Thoracic aorta endothelial cell (primary cell): ENCODE data around the gene EHBP1L1. TPM values are rescaled to one million over a fixed set of nuclear protein-coding genes. Genes with fewer than 3 reads are reported as not detected.

Experiments
- small RNA-seq: library from RNA; depleted of rRNA; stranded (forward); fragments of <200 nt; gene quantifications from one replicate; pipeline ENCODE3, GENCODE V24; 2012
- total RNA-seq: library from RNA; depleted of rRNA; stranded (reverse); fragments of >200 nt; gene quantifications from 2 replicates; pipeline ENCODE4 v1.2.3, GENCODE V29; 2012

The EHBP1L1 gene
- total RNA-seq: 21.0 and 27.2 TPM in 2 replicates

DNA sequence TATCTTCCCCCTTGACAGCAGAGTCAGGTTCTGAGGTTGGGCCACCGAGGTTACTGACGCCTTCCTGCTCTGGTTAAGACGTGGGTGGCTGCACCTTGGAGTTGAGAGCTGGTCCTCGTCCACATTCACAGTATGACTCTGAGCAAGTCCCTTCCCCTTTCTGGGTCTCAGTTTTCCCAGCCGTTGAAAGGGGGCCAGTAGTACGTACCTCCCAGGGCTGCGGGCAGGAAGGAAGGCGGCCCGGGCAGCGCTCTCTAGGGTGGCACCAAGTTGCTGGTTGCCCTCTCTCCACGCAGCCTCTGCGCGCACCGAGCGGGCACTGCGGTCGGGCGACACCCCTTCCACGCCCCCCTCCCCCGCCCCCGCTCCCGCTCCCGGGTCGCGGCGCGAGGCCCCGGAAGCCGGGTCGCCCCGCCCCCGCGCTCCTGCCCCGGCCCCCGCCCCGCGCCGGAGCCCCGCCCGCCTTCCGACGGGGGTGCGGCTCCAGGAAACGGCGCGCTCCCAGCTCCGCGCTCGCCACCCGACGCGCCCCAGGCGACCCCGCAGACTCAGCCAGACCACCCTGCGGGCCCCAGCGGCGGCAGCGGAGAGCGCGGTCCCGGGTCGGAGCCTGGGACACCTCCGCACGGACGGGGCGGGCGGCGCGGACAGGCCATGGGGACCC lies at the start of gene EHBP1L1:
Gene EHBP1L1 (plus strand): TSS at position 486 of the 664 bp plus-strand sequence. CDS start 250 bp downstream, outside the sequence.

DNA sequence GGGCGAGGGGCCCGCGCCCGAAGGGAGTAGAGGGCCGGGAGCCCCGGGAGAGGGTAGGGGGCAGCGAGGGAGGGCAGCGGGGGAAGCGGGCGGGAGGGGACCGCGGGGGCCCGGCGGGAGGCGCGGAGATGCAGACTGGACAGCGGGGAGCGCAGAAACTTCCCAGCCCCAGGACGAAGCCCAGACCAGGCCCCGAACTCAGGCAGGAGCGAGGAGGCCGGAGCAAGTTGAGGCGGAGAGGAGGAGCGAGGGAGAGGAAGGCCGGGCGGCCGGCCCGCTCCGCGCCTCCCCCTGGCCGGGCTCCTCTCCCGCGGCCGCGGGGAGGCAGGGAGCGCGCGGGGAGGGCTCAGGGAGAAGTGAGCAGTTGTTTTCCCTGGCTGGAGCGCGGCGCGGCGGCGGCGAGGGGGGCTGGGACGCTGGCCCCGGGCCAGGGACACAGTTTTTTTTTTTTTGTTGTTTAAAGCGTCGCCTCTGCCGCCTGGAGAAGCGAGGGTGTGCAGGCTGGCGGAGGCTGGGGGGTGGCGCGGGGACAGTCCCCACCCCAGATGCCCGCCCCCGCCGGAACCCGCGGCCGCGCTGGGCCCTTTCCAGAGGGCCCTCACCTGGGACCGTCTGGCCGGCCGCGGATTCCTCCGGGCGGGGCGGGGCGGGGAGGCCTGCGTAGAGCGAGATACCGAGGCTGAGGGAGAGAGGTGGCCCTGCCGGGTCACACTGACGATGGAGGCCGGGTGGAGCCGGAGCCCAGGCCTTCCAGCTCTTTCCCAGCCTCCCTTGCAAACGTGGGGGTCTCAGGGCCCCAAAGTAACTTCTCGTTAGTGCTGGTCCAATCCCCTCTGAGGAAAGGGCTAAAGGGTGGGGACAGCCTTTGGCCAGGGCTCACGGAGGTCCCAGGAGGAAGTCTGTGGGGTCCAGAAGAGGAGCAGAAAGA lies 17.6 kb upstream of the EHBP1L1 start, which contains the start of gene LTBP3:
Gene LTBP3 (minus strand): TSS at position 358 of the 928 bp plus-strand sequence. CDS start 400 bp downstream, outside the sequence.

DNA sequence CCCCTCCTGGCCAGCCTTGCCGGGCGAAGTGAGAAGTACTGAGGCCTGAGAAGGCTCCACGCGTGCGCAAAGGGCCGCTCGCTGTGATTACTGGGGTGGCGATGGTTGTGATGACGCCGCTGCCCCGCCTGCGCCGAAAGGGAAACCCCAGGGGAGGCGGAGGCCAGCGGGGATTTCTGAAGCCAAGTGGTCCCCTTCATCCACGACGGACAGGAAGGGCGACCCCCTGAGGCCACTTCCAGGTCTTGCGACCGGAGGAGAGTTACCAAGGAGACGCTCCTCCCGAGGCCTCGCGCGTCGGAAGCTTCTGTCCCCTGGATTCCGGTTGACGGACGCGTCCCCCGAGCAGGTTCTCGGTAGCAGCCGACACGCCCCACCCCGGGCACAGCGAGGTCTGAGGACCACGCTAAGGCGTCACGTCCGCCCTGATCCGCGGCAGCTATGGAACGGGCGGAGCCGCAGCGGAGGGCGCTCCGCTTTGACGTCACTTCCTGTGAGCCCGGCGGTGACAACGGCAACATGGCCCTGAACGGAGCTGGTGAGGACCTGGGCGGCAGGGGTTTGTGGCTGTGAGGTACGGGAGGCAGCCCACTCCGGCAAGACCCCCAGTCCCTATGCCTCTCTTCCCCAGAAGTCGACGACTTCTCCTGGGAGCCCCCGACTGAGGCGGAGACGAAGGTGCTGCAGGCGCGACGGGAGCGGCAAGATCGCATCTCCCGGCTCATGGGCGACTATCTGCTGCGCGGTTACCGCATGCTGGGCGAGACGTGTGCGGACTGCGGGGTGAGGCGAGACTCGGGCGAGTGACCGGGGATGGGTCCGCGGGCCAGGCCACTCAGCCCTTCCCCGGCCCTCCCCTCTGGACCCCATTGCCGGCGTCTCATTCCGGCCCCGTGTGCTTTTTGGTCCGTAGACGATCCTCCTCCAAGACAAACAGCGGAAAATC lies 5.6 kb upstream of the EHBP1L1 start, which contains the start of gene ZNRD2:
Gene ZNRD2 (plus strand): TSS at position 505 of the 946 bp plus-strand sequence. CDS start 15 bp downstream, at position 520.

DNA sequence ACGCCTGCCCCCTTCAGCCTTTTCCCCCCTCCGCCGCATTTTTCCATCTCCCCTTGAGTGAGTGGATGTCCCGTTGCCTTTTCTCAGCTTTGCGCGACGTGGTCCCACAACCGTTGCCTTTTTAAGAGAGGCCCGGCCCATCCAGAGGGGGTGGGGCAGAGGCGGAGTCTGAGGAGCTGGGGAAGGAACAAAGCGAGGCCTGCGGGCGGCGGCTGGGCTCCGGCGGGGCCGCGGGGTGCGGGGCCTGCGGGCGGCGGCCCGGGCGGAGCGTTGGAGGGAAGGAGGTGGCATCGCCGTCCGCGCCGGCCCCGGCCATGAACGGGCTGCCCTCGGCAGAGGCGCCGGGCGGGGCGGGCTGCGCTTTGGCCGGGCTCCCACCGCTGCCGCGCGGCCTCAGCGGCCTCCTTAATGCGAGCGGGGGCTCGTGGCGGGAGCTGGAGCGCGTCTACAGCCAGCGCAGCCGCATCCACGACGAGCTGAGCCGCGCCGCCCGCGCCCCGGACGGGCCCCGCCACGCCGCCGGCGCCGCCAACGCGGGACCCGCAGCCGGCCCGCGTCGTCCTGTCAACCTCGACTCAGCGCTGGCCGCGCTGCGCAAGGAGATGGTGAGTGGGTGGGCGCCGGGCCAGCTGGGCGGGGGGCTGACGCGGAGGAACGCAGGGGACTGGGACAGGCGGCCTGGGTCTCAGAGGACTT lies 3.3 kb upstream of the EHBP1L1 start, which contains the start of gene FAM89B:
Gene FAM89B (plus strand): TSS at position 183 of the 696 bp plus-strand sequence. CDS start 132 bp downstream, at position 315.

DNA sequence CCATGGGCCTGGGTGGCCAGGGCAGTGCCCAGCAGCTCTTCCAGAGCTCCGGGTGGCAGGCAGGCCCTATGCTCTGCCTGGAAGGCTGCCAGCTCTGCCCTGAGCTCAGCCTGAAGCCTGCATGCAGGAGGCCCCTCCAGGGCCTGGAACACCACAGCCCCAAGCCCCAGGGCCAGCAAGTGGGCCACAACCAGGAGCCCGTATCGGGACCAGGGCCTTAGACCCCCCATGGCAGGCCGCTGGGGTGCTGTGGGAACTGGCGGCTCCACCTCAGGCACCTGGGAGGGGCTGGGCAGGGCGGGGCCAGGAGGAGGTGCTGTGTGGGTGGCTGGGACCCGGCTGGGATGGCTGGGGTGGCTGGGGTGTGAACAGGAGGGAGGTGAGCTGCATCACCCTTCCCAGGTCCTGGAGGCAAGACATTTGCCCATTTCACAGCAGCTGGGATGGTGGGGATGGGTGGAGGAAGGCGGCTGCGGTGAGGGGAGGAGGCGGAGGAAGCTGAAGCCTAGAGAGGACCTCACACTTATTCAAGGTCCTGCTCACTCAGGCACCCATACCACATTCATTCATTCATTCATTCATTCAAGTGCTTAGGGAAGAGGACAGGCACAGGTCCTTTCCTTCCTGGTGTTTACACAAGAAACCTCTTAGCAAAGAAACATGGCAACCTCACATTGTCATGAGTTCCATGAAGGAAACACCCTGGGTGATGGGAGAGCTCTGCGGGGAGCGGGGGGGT lies 19.9 kb downstream of the EHBP1L1 start, which contains the start of gene KCNK7:
Gene KCNK7 (minus strand): TSS at position 258 of the 739 bp plus-strand sequence. CDS start 28 bp downstream, at position 230.

DNA sequence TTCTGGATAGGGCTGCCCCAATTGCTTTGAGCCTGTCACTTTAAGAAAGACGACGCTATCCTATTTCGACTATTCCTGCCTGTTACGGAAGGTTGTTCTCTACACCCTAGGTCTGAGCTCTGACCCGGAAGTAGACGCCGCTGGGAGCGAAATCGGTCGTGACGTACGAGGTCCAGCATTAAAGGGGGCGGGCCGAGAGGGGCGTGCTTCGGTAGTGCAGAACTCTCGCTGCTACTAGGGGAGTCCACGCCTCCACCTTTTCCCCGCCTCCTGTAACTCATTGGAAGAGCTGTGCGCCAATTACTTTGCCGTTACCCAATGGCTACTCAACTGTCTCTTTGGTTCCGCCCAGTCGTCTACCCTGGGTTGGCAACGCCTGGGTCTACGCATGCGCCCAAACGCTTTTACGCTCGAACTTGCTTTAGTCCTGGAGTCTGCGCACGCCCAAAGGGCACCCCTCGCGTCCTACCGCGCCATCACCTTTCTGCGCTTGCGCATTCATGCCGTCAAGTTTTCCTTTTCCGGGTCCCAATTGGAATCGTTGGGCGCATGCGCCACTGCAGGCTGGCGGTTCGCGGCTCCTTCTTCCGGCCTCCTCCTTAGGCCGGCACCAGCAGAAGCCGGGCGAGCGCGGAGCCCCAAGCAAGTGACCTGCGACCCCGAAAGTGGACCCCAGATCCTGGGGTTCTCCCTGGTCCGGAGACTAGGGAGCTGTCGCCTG lies 39.5 kb downstream of the EHBP1L1 start, which contains the start of gene PCNX3:
Gene PCNX3 (plus strand): TSS at position 548 of the 721 bp plus-strand sequence. CDS start 536 bp downstream, outside the sequence.

DNA sequence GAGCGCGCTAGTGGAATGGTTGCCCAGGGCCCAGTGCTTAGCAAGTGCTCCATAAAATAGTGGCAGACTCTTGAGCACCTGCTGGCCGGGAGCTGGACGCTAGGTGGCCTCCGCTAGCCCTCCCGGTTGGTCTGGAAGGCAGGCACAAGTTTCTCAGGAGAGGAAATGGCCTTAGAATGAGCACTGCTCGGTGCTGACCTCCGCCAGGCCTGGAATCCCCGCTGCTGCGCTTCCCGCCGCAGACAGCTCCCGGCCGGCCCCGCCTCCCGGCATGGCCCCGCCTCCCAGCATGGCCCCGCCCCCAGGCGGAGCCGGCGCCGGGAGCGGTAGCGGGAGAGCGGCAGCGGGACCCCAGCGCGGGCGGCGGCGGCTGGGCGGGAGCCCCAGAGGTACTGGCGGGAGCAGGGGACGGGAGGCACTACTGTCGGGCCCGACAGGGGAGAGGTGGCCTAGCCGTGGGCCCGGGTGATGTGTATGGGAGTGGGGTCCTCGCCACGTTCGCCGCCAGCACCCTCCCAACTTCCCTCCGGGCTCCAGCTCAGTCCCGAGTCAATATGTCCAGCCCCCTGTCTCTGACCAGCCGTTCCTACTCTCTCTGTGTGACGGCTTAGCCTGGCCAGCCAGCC lies 62.1 kb downstream of the EHBP1L1 start, which contains the start of gene SIPA1:
Gene SIPA1 (plus strand): TSS at position 308 of the 626 bp plus-strand sequence. CDS start 2,821 bp downstream, outside the sequence.

Small RNA genes within 50 kb of the gene (small RNA-seq; reads per million reads assigned to genes)
- not detected for gene AP001362.1
- gene MIR4690: not detected

Other genes with a start within 250 kb of the EHBP1L1 start
- 45.1 and 49.1 TPM in 2 replicates for gene DPF2, start 242.2 kb upstream of the EHBP1L1 start, total RNA-seq
- 0.13 and 0.14 TPM in 2 replicates for gene TIGD3, start 221.3 kb upstream of the EHBP1L1 start, total RNA-seq
- gene SLC25A45, start 193.4 kb upstream of the EHBP1L1 start, total RNA-seq: 1.6 and 2.1 TPM in 2 replicates
- gene FRMD8, start 189.4 kb upstream of the EHBP1L1 start, total RNA-seq: 75.7 and 81.5 TPM in 2 replicates
- 374 and 513 TPM in 2 replicates for gene NEAT1, start 153.3 kb upstream of the EHBP1L1 start, total RNA-seq
- gene MALAT1, start 77.0 kb upstream of the EHBP1L1 start, total RNA-seq: 8,473 and 10,964 TPM in 2 replicates
- gene SCYL1, start 51.0 kb upstream of the EHBP1L1 start, total RNA-seq: 62.0 and 67.9 TPM in 2 replicates
- 20.5 and 26.1 TPM in 2 replicates for gene LTBP3, start 17.7 kb upstream of the EHBP1L1 start, total RNA-seq
- 45.3 and 55.4 TPM in 2 replicates for gene ZNRD2, start 5.6 kb upstream of the EHBP1L1 start, total RNA-seq
- gene FAM89B, start 3.5 kb upstream of the EHBP1L1 start, total RNA-seq: 12.6 and 15.7 TPM in 2 replicates
- 0.14 and 0.40 TPM in 2 replicates for gene KCNK7, start 19.7 kb downstream of the EHBP1L1 start, total RNA-seq
- 92.1 and 93.2 TPM in 2 replicates for gene MAP3K11, start 38.2 kb downstream of the EHBP1L1 start, total RNA-seq
- 30.6 and 37.7 TPM in 2 replicates for gene PCNX3, start 39.7 kb downstream of the EHBP1L1 start, total RNA-seq
- gene SIPA1, start 62.0 kb downstream of the EHBP1L1 start, total RNA-seq: 36.4 and 56.9 TPM in 2 replicates
- gene RELA, start 86.9 kb downstream of the EHBP1L1 start, total RNA-seq: 48.1 and 53.8 TPM in 2 replicates
- 28.1 and 31.3 TPM in 2 replicates for gene KAT5, start 136.2 kb downstream of the EHBP1L1 start, total RNA-seq
- gene RNASEH2C, start 144.7 kb downstream of the EHBP1L1 start, total RNA-seq: 46.4 and 60.7 TPM in 2 replicates
- gene AP5B1, start 204.9 kb downstream of the EHBP1L1 start, total RNA-seq: 12.8 and 17.4 TPM in 2 replicates
- gene OVOL1, start 211.0 kb downstream of the EHBP1L1 start, total RNA-seq: not detected in 2 replicates